Eye (tissue), 1 donor: Measurements from ENCODE around the gene MAP4K3.
"Not testable (repeated sequence)": the region's sequence is repeated elsewhere in the genome, so short reads cannot be mapped to it uniquely, and the experiment has no call there.

Source experiments
- DNase-seq: peaks from one replicate; pipeline ENCODE4 v3.0.0-alpha.2; 2015

MAP4K3 gene

GRCh38 chr2:39368376-39368775, 68.7 kb downstream of the MAP4K3 start:
- DNase-seq = no peak

GRCh38 chr2:39362595-39362994, 74.5 kb downstream of the MAP4K3 start:
- DNase-seq = no peak

- DNase-seq = no peak
Observed at GRCh38 chr2:39361511-39361910, 75.6 kb downstream of the MAP4K3 start.

GRCh38 chr2:39360342-39360741, 76.7 kb downstream of the MAP4K3 start:
- not testable (repeated sequence) for DNase-seq

DNA sequence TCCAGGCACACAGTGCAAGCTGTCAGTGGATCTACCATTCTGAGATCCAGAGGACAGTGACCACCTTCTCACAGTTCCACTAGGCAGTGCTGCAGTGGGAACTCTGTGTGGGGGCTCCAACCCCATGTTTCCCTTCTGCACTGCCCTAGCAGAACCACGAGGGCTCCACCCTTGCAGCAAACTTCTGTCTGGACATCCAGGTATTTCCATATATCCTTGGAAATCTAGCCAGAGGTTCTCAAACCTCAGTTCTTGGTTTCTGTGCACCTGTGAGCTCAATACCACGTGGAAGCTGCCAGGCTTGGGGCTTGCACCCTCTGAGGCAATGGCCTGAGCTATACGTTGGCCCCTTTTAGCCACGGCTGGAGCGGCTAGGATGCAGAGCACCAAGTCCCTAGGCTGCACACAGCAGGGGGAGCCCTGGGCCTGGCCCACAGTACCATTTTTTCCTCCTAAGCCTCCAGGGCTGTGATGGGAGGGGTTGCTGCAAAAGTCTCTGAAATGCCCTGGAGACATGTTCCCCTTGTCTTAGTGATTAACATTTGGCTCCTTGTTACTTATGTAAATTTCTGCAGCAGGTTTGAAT, 77.5 kb downstream of the MAP4K3 start:
- DNase-seq = no peak

DNA sequence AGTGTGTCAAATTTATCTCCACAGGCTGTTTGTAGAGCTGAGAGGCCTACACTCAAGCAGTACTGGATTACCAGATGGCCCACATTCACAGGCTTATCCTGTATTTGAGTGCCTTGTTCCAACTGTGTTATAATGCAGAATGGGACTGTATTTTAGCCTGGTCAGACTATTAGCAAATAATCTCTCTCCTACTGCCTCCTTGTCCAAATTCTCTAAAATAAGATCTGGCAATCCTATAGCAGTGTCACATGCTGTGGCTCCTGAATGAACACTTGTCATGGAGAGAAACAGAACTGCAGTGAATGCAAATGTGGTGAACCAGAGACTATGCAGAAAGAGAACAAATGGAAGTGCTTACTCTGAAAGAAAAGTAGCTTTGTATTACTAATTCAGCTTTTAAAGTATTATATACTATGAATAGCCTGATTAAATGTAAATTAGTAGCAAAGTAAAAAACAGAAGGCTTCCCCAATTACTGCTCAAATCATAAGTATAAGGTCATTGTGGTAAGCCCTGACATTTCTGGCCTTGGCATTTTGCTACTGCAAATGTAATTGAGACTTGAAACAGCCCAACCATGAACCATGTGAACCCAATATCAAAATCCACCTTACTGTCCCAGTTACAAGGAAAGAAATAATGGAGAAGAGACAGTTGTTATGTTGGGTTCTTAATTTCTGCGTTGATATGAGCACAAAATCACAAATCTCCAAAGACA, 80.0 kb downstream of the MAP4K3 start:
- no peak for DNase-seq

GRCh38 chr2:39350658-39351057, 86.4 kb downstream of the MAP4K3 start:
- no peak for DNase-seq

DNA sequence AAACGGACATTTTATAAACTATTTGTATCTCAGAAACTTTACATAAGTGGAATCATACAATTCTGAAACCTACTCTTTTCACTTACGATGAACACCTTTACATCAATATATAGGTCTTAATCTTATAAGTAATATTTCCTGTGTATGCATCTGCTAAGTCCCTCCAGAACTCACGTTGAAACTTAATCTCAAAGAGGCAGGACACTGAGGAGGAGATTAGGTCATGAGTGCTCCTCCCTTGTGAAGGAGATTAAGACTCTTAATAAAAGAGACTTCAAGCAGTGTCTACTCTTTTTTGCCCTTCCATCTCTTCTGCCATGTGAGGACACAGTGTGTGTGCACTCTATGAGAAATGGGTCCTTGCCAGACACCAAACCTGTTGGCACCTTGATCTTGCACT, 98.6 kb downstream of the MAP4K3 start:
- DNase-seq = no peak

GRCh38 chr2:39335930-39336329, 101.2 kb downstream of the MAP4K3 start:
- DNase-seq = no peak

GRCh38 chr2:39334978-39335377, 102.1 kb downstream of the MAP4K3 start:
- no peak for DNase-seq

- DNase-seq = no peak
Observed at GRCh38 chr2:39334529-39334928, 102.6 kb downstream of the MAP4K3 start.

- no peak for DNase-seq
Observed at GRCh38 chr2:39326644-39327043, 110.4 kb downstream of the MAP4K3 start.

DNA sequence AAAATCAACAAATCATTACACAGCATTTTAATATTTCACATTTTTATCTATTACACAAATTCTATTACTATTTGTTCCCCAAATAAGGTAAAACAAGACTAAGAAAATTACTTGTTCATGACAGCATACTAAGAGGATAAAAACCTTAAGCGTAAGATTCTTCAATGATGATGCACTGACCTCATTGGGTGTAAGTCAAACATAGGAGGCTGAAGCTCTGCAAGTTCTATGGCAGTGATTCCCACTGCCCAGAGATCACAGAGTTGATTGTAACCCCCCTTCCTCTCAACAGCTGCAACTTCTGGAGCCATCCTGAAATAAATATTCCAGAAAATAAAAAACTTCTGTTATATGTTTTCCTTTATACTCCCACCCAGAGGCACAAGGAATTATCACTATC, 111.1 kb downstream of the MAP4K3 start:
- no peak for DNase-seq

DNA sequence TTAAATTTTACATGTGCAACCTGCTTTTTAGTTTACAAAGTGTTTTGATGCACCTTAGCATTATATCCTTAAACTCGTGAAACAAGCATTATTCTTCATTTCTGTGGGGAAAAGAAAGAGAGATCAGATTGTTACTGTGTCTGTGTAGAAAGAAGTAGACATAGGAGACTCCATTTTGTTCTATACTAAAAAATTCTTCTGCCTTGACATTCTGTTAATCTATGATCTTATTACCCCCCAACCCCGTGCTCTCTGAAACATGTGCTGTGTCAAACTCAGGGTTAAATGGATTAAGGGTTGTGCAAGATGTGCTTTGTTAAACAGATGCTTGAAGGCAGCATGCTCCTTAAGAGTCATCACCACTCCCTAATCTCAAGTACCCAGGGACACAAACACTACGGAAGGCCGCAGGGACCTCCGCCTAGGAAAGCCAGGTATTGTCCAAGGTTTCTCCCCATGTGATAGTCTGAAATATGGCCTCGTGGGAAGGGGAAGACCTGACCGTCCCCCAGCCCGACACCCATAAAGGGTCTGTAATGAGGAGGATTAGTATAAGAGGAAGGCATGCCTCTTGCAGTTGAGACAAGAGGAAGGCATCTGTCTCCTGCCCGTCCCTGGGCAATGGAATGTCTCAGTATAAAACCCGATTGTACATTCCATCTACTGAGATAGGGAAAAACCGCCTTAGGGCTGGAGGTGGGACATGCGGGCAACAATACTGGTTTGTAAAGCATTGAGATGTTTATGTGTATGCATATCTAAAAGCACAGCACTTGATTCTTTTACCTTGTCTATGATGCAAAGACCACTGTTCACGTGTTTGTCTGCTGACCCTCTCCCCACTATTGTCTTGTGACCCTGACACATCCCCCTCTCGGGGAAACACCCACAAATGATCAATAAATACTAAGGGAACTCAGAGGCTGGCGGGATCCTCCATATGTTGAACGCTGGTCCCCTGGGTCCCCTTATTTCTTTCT, 115.7 kb downstream of the MAP4K3 start:
- DNase-seq = not testable (repeated sequence)

- no peak for DNase-seq
Observed at GRCh38 chr2:39320162-39320561, 116.9 kb downstream of the MAP4K3 start.

DNA sequence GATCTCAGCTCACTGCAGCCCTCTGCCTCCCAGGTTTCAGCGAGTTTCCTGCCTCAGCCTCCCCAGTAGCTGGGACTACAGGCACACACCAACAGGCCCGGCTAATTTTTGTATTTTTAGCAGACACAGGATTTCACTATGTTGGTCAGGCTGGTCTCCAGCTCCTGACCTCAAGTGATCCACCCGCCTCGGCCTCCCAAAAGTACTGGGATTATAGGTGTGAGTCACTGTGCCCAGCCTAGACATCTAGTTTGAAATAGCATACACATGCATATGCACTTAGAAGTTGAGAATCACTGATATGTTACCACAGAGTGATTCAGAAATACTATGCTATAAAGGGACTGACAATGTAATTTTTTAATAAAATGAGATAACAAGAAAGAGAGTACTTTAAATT, 123.5 kb downstream of the MAP4K3 start:
- no peak for DNase-seq

- DNase-seq = no peak
Observed at GRCh38 chr2:39311469-39311868, 125.6 kb downstream of the MAP4K3 start.

DNA sequence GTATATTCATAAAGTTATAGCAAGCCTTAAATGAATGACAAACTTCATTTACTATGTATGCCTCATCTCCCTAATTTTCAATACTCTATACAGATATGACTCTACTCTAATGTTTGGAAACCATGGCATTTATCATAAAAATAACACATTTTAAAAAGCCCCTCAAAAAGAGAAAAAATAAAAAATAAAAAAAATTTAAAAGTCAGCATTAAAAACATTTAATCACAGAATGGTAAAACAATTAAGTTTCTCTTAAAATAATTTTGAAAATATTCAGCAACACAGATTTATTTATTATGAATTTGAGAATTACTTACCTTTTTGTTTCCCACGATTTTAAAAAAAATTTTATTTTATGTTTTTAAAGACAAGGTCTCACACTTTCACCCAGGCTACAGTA, 128.3 kb downstream of the MAP4K3 start:
- no peak for DNase-seq

- no peak for DNase-seq
Observed at GRCh38 chr2:39306626-39307025, 130.5 kb downstream of the MAP4K3 start.

DNA sequence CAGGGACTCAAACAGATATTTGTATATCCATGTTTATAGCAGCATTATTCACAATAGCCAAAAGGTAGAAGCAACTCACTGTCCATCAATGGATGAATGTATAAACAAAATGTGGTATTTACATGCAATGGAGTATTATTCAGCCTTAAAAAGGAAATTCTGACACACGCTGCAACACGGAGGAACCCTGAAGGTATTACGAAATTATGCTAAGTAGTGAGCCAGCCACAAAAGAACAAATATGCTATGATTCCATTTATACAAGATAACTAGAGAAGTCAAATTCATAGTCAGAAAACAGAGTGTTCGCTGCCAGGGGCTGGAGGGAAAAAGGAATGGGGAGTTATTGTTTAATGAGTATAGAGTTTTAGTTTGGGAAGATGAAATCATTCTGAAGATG, 132.4 kb downstream of the MAP4K3 start:
- no peak for DNase-seq

GRCh38 chr2:39304200-39304599, 132.9 kb downstream of the MAP4K3 start:
- DNase-seq = no peak

DNA sequence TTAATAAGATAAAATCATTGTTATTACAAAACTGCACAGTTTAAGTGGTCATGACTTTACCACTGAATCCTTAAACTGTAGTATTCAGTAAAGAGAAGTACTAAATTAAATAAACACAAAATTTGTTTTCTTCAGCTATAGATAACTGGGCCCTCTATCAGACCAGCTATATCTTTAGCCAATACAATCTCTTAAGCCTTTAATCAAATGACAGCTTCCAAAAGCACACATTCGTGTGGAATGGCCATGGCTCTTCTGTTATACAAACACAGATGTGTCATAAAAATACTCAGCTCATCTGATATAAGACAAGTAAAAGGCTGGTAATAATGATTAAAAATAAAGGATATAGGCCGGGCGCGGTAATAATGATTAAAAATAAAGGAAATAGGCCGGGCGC, 135.7 kb downstream of the MAP4K3 start:
- DNase-seq = no peak
